SK-N-SH (cell line): ENCODE measurements around the gene MAMLD1. TPM values are rescaled to one million over a fixed set of nuclear protein-coding genes. Genes with fewer than 3 reads are reported as not detected.
A peak's percentile ranks its signal among the peaks of the same experiment; 100 is the strongest.

ENCODE experiments used
- CTCF ChIA-PET: fragments of 300-600, 350-600 bp; formaldehyde crosslinking; extraction: SDS; loops from one replicate; lab custom pipeline; 2021; lab: Yijun Ruan, JAX
- POLR2A ChIA-PET: fragments of 350-600 bp; sonication (Branson Sonifier 250); formaldehyde crosslinking; extraction: SDS; loops from one replicate; lab custom pipeline; 2020; ENCODE audit warnings: antibody characterized with exemption, inconsistent platforms; lab: Yijun Ruan, JAX
- DNase-seq: peaks from one replicate; pipeline ENCODE4 v3.0.0; 2012
- H2AFZ ChIP-seq: fragments of 200-600 bp; sonication (generic); 2 replicates; pipeline ENCODE4 v1.8.1; 2016; ENCODE audit warnings: antibody characterized with exemption, mild to moderate bottlenecking, low read depth
- H3F3A ChIP-seq: fragments of 200-600 bp; sonication (generic); replicated peaks from 2 replicates; pipeline ENCODE3; 2016; ENCODE audit warnings: antibody characterized with exemption, mild to moderate bottlenecking; ENCODE audit not compliant: insufficient read depth
- H3K27ac ChIP-seq, 2 experiments: fragments of 200-500 bp in 1 of 2; fragments of 200-600 bp in 1 of 2; sonication (Bioruptor generic) in 1 of 2; sonication (generic), shearing (Covaris generic) in 1 of 2; 2 replicates each; pipeline versions ENCODE4 v1.5.1 to v1.6.1; 2014 to 2016; ENCODE audit warnings: low read depth in 2 of 2, inconsistent platforms in 1 of 2, low read length in 1 of 2, mild to moderate bottlenecking in 1 of 2, mixed read lengths in 1 of 2
- H3K27me3 ChIP-seq: fragments of 200-600 bp; sonication (generic), shearing (Covaris generic); 2 replicates; pipeline ENCODE4 v1.6.1; 2016; ENCODE audit warnings: mixed run types; ENCODE audit not compliant: insufficient read depth
- H3K36me3 ChIP-seq, 2 experiments: fragments of 200-500 bp in 1 of 2; fragments of 200-600 bp in 1 of 2; sonication (Bioruptor generic) in 1 of 2; sonication (generic) in 1 of 2; replicated peaks in 1 of 2; 2 replicates each; pipeline versions ENCODE3 to v1.5.1; 2014 to 2016; ENCODE audit warnings: low read length in 1 of 2, mild to moderate bottlenecking in 1 of 2; ENCODE audit not compliant: insufficient read depth in 2 of 2, control insufficient read depth in 1 of 2
- H3K4me1 ChIP-seq, 2 experiments: fragments of 200-500 bp in 1 of 2; fragments of 200-600 bp in 1 of 2; sonication (Bioruptor generic) in 1 of 2; sonication (generic), shearing (Covaris generic) in 1 of 2; 2 replicates each; pipeline versions ENCODE4 v1.5.1 to v1.6.1; 2014 to 2016; ENCODE audit warnings: low read depth in 1 of 2, low read length in 1 of 2, mixed run types in 1 of 2; ENCODE audit not compliant: insufficient read depth in 2 of 2, control insufficient read depth in 1 of 2
- H3K4me2 ChIP-seq: fragments of 200-600 bp; sonication (generic), shearing (Covaris generic); 2 replicates; pipeline ENCODE4 v1.6.1; 2017; ENCODE audit warnings: mixed run types
- H3K4me3 ChIP-seq, 2 experiments: fragments of 200-500 bp in 1 of 2; fragments of 200-600 bp in 1 of 2; sonication (Bioruptor generic) in 1 of 2; sonication (generic), shearing (Covaris generic) in 1 of 2; 2 replicates each; pipeline versions ENCODE4 v1.5.1 to v1.8.1; 2014 to 2016; ENCODE audit warnings: low read depth in 2 of 2, inconsistent platforms in 1 of 2, low read length in 1 of 2, mild to moderate bottlenecking in 1 of 2, mixed read lengths in 1 of 2, moderate library complexity in 1 of 2
- H3K79me2 ChIP-seq: fragments of 200-600 bp; sonication (generic); 2 replicates; pipeline ENCODE4 v1.8.1; 2017; ENCODE audit warnings: mild to moderate bottlenecking; ENCODE audit not compliant: insufficient read depth
- H3K9ac ChIP-seq: fragments of 200-600 bp; sonication (generic); 2 replicates; pipeline ENCODE4 v1.6.1; 2017; ENCODE audit warnings: mixed run types
- H3K9me2 ChIP-seq: fragments of 200-600 bp; sonication (generic); 2 replicates; pipeline ENCODE4 v1.6.1; 2017; ENCODE audit warnings: mixed run types
- H3K9me3 ChIP-seq: fragments of 200-600 bp; sonication (generic); 2 replicates; pipeline ENCODE4 v1.6.1; 2017; ENCODE audit warnings: mixed run types, mild to moderate bottlenecking, moderate library complexity
- H4K20me1 ChIP-seq: fragments of 200-600 bp; sonication (generic); 2 replicates; pipeline ENCODE4 v1.6.1; 2017; ENCODE audit warnings: mild to moderate bottlenecking, mixed run types; ENCODE audit not compliant: insufficient read depth
- CTCF ChIP-seq: fragments of 200-600 bp; sonication (generic); IDR thresholded peaks from 2 replicates; pipeline ENCODE4 v1.6.1; 2017; ENCODE audit warnings: antibody characterized with exemption, mild to moderate bottlenecking, moderate library complexity
- EP300 ChIP-seq, 2 experiments: IDR thresholded peaks; 2 replicates each; pipeline versions ENCODE4 v1.4.0 to v1.6.1; 2012; ENCODE audit warnings: borderline replicate concordance in 1 of 2, low read depth in 1 of 2, low read length in 1 of 2
- FOXJ3 ChIP-seq: sonication (generic); formaldehyde crosslinking; IDR thresholded peaks from 2 replicates; pipeline ENCODE4 v1.5.1; 2020; ENCODE audit warnings: mild to moderate bottlenecking, missing genetic modification reagents
- GABPA ChIP-seq: IDR thresholded peaks from 2 replicates; pipeline ENCODE4 v1.4.0; 2012; ENCODE audit warnings: low read depth, mild to moderate bottlenecking
- MEF2A ChIP-seq: IDR thresholded peaks from 2 replicates; pipeline ENCODE4 v1.4.0; 2012; ENCODE audit warnings: low read depth, borderline replicate concordance
- PBX3 ChIP-seq: IDR thresholded peaks from 2 replicates; pipeline ENCODE4; 2012
- RCOR1 ChIP-seq: fragments of 150-350 bp; IDR thresholded peaks from 2 replicates; pipeline ENCODE4 v1.6.1; 2017; ENCODE audit warnings: antibody characterized with exemption, low read length
- WGBS: methylation state at CpG from one replicate; pipeline ENCODE4 v1.1.6; 2017; ENCODE audit warnings: low lambda C conversion rate; 5-methylcytosine and 5-hydroxymethylcytosine counted together
- polyA plus RNA-seq, 3 experiments: library from polyadenylated mRNA; depleted of rRNA; stranded (reverse); fragments of >200 nt; gene quantifications; 2 replicates each; pipeline ENCODE4 v1.2.3, GENCODE V29; 2012

Gene MAMLD1
- polyA plus RNA-seq, 1 of the 3 experiments (the other 2 are of a cell fraction): 4.4 TPM

GRCh38 chrX:150446151-150446550 is 83.0 kb downstream of the MAMLD1 start:
- Histone ChIP-seq H3K4me2 (no peak overlapping the region), H3K4me3 (no peak overlapping the region), H3K9ac (no peak overlapping the region), H3K79me2 (peaks cover 16% of the 10 kb centered on the region; the same call in 1 of the 2 replicates), H3K9me3 (no peaks in the 10 kb centered on the region), H3F3A (no peaks in the 10 kb centered on the region), H3K9me2 (no peaks in the 10 kb centered on the region), H3K36me3 (no peaks in the 10 kb centered on the region), H3K4me1 (no peaks in the 10 kb centered on the region), H3K27me3 (no peaks in the 10 kb centered on the region), H4K20me1 (no peaks in the 10 kb centered on the region), H2AFZ (no peak overlapping the region), H3K27ac (no peak overlapping the region)
- WGBS: 40% methylated on average over 2 of the region's 2 CpGs
- no peak for DNase-seq
- ChIA-PET CTCF (interaction anchor here (1.0 kb wide), 1 partner anchor 20 kb away, joined by 3 read pairs; no protein-coding TSS in a partner anchor), POLR2A (no interaction called here)
- no peak for TF ChIP-seq FOXJ3 (CRISPR knock-in tag)

GRCh38 chrX:150446995-150447394 is 83.9 kb downstream of the MAMLD1 start:
- Histone ChIP-seq H2AFZ (no peak overlapping the region), H3K9me3 (no peaks in the 10 kb centered on the region), H3K4me3 (no peak overlapping the region), H3K27me3 (no peaks in the 10 kb centered on the region), H4K20me1 (no peaks in the 10 kb centered on the region), H3K27ac (no peak overlapping the region), H3K36me3 (no peaks in the 10 kb centered on the region), H3K9me2 (no peaks in the 10 kb centered on the region), H3K4me1 (no peaks in the 10 kb centered on the region), H3F3A (no peaks in the 10 kb centered on the region), H3K79me2 (peaks cover 16% of the 10 kb centered on the region; the same call in 1 of the 2 replicates), H3K4me2 (no peak overlapping the region), H3K9ac (no peak overlapping the region)
- ChIA-PET CTCF (no interaction called here), POLR2A (no interaction called here)
- DNase-seq: no peak
- TF ChIP-seq RCOR1 (no peak), GABPA (no peak), PBX3 (no peak), EP300 (IDR thresholded peaks at IDR 0.05; ENCODE audit: borderline replicate concordance in 1 of 2, low read depth in 1 of 2, low read length in 1 of 2) (no peak)
- WGBS: 31% methylated on average over 1 of the region's 1 CpG

- H3K79me2 ChIP-seq: peaks cover 4% of the 10 kb centered on the region; the same call in 1 of the 2 replicates
- H3K27ac ChIP-seq: no peak overlapping the region
- no peak overlapping the region for H3K9ac ChIP-seq
- H3K9me3 ChIP-seq: no peaks in the 10 kb centered on the region
- H3K9me2 ChIP-seq: no peaks in the 10 kb centered on the region
- no peaks in the 10 kb centered on the region for H3K4me1 ChIP-seq
- POLR2A ChIA-PET: no interaction called here
- no peaks in the 10 kb centered on the region for H4K20me1 ChIP-seq
- TF ChIP-seq MEF2A (no peak), CTCF (peak; percentile 32; the same call in 1 of the 2 replicates)
- H3K4me3 ChIP-seq: no peak overlapping the region
- no peak overlapping the region for H3K4me2 ChIP-seq
- no peak overlapping the region for H2AFZ ChIP-seq
- H3F3A ChIP-seq: no peaks in the 10 kb centered on the region
- 56% methylated on average over 5 of the region's 5 CpGs for WGBS
- CTCF ChIA-PET: no interaction called here
- DNase-seq: no peak
- H3K27me3 ChIP-seq: no peaks in the 10 kb centered on the region
- H3K36me3 ChIP-seq: no peaks in the 10 kb centered on the region
These were observed 86.2 kb downstream of the MAMLD1 start for GRCh38 chrX:150449313-150449712.
